Measurements from ENCODE around the gene PTPA.

The PTPA gene

DNA sequence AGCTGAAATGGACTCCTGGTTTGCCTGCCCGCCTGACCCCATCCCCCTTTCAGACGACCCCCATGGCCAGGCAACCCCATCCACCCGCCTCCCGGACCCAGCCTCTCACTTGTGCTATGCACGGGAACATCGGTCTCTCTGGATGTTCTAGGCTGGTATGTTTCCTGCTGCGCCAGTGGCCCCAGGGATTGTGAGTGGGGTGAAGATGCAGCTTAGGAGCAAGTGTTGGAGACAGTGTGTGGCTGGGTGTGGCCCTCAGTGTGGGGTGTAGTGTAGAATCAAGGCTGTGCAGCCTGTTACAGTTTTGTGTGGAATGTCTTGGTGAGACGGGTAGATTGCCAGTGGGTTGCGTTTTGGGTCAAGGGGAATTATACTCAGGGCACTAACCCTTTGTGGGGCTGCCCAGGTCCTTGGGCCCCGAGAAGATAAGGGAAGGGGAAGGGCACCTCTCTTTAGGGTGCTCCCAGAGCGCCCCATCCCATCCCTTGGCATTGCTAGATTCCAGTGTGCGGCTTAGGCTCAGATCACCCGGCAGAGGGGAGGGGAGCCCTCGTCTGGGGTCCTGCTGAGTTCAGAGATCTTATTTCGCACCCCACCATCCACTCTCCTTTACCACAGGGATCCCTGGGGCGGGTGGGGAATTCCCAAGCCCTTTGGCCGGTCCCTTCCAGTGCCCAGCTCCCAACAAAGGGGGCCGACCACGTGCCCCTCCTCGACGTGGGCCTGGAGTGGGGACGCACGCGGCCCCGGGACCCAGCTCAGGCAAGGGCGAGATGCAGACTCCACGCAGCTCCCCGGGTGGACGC, 62.3 kb downstream of the PTPA start:
- peak overlapping the region; percentile 82 for H3K4me3 ChIP-seq (ENCODE audit: low read depth, low read length)
- peak overlapping the region; percentile 76; the same call in 1 of the 2 replicates for H3K27ac ChIP-seq (ENCODE audit: low read depth, low read length)

DNA sequence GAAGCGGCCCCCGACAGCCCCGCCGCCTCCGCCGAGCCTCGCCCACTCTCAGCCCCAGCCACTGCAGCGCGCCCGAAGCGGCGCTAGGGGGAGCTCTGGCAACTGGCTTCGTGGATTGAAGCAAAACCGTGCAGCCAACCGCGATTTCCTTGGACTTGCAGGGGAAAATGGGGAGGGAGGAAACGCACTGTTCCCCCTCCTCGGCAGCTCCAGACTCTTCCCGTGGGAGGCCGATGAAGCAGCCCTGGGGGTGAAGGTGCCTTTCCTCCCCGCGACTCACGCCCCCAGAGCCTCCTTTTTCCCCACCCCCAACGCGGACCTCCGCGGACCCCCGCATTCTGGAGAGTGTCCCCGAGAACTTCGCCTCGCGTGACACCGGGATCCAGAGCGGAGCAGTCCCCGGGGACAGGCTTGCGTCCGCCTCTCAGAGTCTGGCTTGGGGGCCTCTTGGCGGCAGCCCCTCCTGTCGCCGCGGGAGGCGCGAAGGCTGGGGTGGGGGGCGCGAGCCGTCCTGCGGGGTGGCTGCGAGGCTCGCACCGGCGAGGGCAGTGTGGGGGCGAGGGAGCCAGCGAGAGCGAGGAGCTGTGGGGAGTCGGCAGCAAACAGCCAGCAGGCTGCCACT, 63.0 kb downstream of the PTPA start:
- peaks cover 27% of the 10 kb centered on the region for H3K4me1 ChIP-seq (ENCODE audit: control insufficient read depth, insufficient read depth, low read length, unreplicated experiment)
- H2AFZ ChIP-seq (ENCODE audit: low read length, unreplicated experiment) = peak overlapping the region; percentile 51
- peak overlapping the region; percentile 82 for H3K4me3 ChIP-seq (ENCODE audit: low read depth, low read length)
- H3K27me3 ChIP-seq (ENCODE audit: insufficient read depth, low read length) = no peaks in the 10 kb centered on the region
- H3K79me2 ChIP-seq (ENCODE audit: control insufficient read depth, insufficient read depth, low read length, unreplicated experiment) = peaks cover 13% of the 10 kb centered on the region
- no peaks in the 10 kb centered on the region for H3K36me3 ChIP-seq (ENCODE audit: insufficient read depth, low read length)
- peak overlapping the region; percentile 76 for H3K27ac ChIP-seq (ENCODE audit: low read depth, low read length)

More for the DNA sequence above, 62.3 kb downstream of the PTPA start:
- H2AFZ ChIP-seq (ENCODE audit: low read length, unreplicated experiment) = no peak overlapping the region
- peaks cover 13% of the 10 kb centered on the region for H3K79me2 ChIP-seq (ENCODE audit: control insufficient read depth, insufficient read depth, low read length, unreplicated experiment)
- no peaks in the 10 kb centered on the region for H3K36me3 ChIP-seq (ENCODE audit: insufficient read depth, low read length)
- H3K27me3 ChIP-seq (ENCODE audit: insufficient read depth, low read length) = no peaks in the 10 kb centered on the region
- peaks cover 31% of the 10 kb centered on the region for H3K4me1 ChIP-seq (ENCODE audit: control insufficient read depth, insufficient read depth, low read length, unreplicated experiment)

GRCh38 chr9:129174724-129175514, 63.7 kb downstream of the PTPA start:
- peaks cover 13% of the 10 kb centered on the region for H3K79me2 ChIP-seq (ENCODE audit: control insufficient read depth, insufficient read depth, low read length, unreplicated experiment)
- H2AFZ ChIP-seq (ENCODE audit: low read length, unreplicated experiment) = peak overlapping the region; percentile 80
- H3K27me3 ChIP-seq (ENCODE audit: insufficient read depth, low read length) = no peaks in the 10 kb centered on the region
- peak overlapping the region; percentile 82 for H3K4me3 ChIP-seq (ENCODE audit: low read depth, low read length)
- peaks cover 26% of the 10 kb centered on the region for H3K4me1 ChIP-seq (ENCODE audit: control insufficient read depth, insufficient read depth, low read length, unreplicated experiment)
- H3K36me3 ChIP-seq (ENCODE audit: insufficient read depth, low read length) = no peaks in the 10 kb centered on the region
- peak overlapping the region; percentile 76 for H3K27ac ChIP-seq (ENCODE audit: low read depth, low read length)

DNA sequence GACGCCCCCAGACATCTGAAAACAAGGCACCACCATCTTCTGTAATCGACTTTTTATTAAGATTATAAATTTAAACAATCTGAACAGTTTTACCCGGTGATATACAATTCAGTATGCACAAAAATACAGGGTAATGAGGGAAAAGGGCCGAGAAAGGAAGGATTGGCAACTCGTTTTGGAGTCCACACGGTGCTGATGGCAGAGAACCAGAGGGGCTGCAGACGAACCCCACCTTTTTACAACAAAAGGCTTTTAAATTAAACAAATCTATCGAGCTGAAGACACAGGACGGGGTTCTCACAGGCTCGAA, 64.3 kb downstream of the PTPA start:
- H2AFZ ChIP-seq (ENCODE audit: low read length, unreplicated experiment) = peak overlapping the region; percentile 80
- no peaks in the 10 kb centered on the region for H3K36me3 ChIP-seq (ENCODE audit: insufficient read depth, low read length)
- H3K4me3 ChIP-seq (ENCODE audit: low read depth, low read length) = peak overlapping the region; percentile 82
- peak overlapping the region; percentile 76 for H3K27ac ChIP-seq (ENCODE audit: low read depth, low read length)
- peaks cover 13% of the 10 kb centered on the region for H3K79me2 ChIP-seq (ENCODE audit: control insufficient read depth, insufficient read depth, low read length, unreplicated experiment)
- H3K4me1 ChIP-seq (ENCODE audit: control insufficient read depth, insufficient read depth, low read length, unreplicated experiment) = peaks cover 20% of the 10 kb centered on the region
- no peaks in the 10 kb centered on the region for H3K27me3 ChIP-seq (ENCODE audit: insufficient read depth, low read length)

- Histone ChIP-seq H3K4me3 (ENCODE audit: low read depth, low read length) (peak overlapping the region; percentile 82), H3K27me3 (ENCODE audit: insufficient read depth, low read length) (no peaks in the 10 kb centered on the region), H2AFZ (ENCODE audit: low read length, unreplicated experiment) (no peak overlapping the region), H3K27ac (ENCODE audit: low read depth, low read length) (peak overlapping the region; percentile 76), H3K79me2 (ENCODE audit: control insufficient read depth, insufficient read depth, low read length, unreplicated experiment) (peaks cover 13% of the 10 kb centered on the region), H3K36me3 (ENCODE audit: insufficient read depth, low read length) (no peaks in the 10 kb centered on the region), H3K4me1 (ENCODE audit: control insufficient read depth, insufficient read depth, low read length, unreplicated experiment) (peaks cover 19% of the 10 kb centered on the region)
These were observed 64.8 kb downstream of the PTPA start for GRCh38 chr9:129175825-129176633.

GRCh38 chr9:129176701-129177442, 65.7 kb downstream of the PTPA start:
- Histone ChIP-seq H3K27me3 (ENCODE audit: insufficient read depth, low read length) (no peaks in the 10 kb centered on the region), H2AFZ (ENCODE audit: low read length, unreplicated experiment) (no peak overlapping the region), H3K79me2 (ENCODE audit: control insufficient read depth, insufficient read depth, low read length, unreplicated experiment) (peaks cover 13% of the 10 kb centered on the region), H3K27ac (ENCODE audit: low read depth, low read length) (peak overlapping the region; percentile 76), H3K4me1 (ENCODE audit: control insufficient read depth, insufficient read depth, low read length, unreplicated experiment) (peaks cover 19% of the 10 kb centered on the region), H3K4me3 (ENCODE audit: low read depth, low read length) (peak overlapping the region; percentile 82), H3K36me3 (ENCODE audit: insufficient read depth, low read length) (no peaks in the 10 kb centered on the region)

DNA sequence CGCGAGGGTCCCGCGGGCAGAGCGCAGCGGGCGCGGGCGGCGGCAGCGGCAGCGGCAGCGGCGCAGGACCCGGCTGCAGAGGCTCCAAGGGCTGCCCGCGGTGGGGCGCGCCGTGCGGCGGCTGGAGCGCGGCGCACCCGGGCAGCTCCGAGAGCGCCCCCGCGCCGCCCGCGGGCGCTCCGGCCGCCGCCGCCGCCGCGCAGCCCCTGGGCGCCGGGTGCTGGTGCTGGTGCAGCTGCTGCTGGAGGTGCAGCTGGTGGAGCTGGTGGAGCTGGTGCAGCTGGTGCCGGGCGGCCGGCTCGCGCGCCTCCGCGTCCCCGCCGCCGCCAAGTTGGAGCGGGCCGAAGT, 66.2 kb downstream of the PTPA start:
- Histone ChIP-seq H3K79me2 (ENCODE audit: control insufficient read depth, insufficient read depth, low read length, unreplicated experiment) (peaks cover 13% of the 10 kb centered on the region), H2AFZ (ENCODE audit: low read length, unreplicated experiment) (no peak overlapping the region), H3K4me3 (ENCODE audit: low read depth, low read length) (peak overlapping the region; percentile 97), H3K27me3 (ENCODE audit: insufficient read depth, low read length) (no peaks in the 10 kb centered on the region), H3K4me1 (ENCODE audit: control insufficient read depth, insufficient read depth, low read length, unreplicated experiment) (peaks cover 19% of the 10 kb centered on the region), H3K36me3 (ENCODE audit: insufficient read depth, low read length) (no peaks in the 10 kb centered on the region), H3K27ac (ENCODE audit: low read depth, low read length) (peak overlapping the region; percentile 41; the same call in 1 of the 2 replicates)

DNA sequence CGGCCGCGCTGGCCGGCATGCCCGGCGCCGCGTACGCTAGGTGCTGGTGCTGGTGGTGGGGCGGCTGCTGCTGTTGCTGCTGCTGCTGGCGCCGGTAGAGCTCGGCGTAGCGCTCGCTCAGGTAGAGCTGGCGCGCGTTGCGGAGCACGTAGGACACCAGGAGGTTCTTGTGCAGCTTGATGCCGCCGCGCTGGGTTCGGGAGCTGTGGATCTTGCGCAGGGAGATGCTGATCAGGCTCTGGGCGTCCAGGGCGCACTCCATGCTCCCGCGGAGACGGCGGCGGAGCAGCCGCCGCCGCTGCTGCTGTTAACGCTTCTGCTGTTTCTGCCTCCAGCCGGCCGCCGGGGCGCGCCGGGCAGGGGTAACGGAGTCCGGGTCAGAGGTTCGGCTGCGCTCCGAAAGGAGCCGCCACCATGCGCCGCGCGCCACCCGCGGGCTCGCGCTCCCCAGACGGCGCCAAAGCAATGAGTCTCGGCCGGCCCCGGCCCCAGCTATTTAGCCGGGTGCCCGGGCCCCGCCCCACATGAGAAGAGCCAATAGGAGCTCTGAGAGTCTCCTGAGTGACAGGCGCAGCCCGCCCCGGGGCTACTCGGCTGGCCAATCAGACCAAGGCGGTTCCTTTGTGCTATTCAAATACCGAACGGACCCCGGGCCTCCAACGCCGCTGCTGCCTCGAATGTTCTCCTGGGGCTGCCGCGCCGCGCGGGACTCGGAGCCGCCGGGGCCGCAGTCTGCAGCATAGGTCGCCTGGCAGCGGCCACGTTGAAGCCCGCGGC, 66.8 kb downstream of the PTPA start, which contains the start of gene IER5L:
Gene IER5L (minus strand): TSS at position 471 of the 777 bp plus-strand sequence. CDS start 209 bp downstream, at position 262.
- Histone ChIP-seq H3K79me2 (ENCODE audit: control insufficient read depth, insufficient read depth, low read length, unreplicated experiment) (peaks cover 13% of the 10 kb centered on the region), H3K4me3 (ENCODE audit: low read depth, low read length) (peak within 1 kb of the TSS; percentile 97), H3K27me3 (ENCODE audit: insufficient read depth, low read length) (no peaks in the 10 kb centered on the region), H3K4me1 (ENCODE audit: control insufficient read depth, insufficient read depth, low read length, unreplicated experiment) (peaks cover 14% of the 10 kb centered on the region), H2AFZ (ENCODE audit: low read length, unreplicated experiment) (no peak within 1 kb of the TSS), H3K36me3 (ENCODE audit: insufficient read depth, low read length) (no peaks in the 10 kb centered on the region), H3K27ac (ENCODE audit: low read depth, low read length) (peak within 1 kb of the TSS; percentile 76)
